ENCODE data around the gene PRKCB.

GRCh38 chr16:23931199-23931598 lies 95.4 kb downstream of the PRKCB start:
- no peak for TF ChIP-seq POLR2A (IDR thresholded peaks at IDR 0.05)
- no peak for TF ChIP-seq CTCF (IDR thresholded peaks at IDR 0.05)
